OCI-LY1 (cell line): ENCODE data around the gene REL.

ENCODE experiments used
- H2AFZ ChIP-seq: fragments of 200-600 bp; sonication (generic), shearing (Covaris generic); 2 replicates; pipeline ENCODE4 v1.6.0; 2014; ENCODE audit warnings: antibody characterized with exemption, mild to moderate bottlenecking, low read length
- H3F3A ChIP-seq: fragments of 200-600 bp; sonication (generic), shearing (Covaris generic); 2 replicates; pipeline ENCODE4 v1.6.0; 2014; ENCODE audit warnings: mild to moderate bottlenecking, antibody characterized with exemption, low read length, moderate library complexity; ENCODE audit not compliant: insufficient read depth
- H3K27ac ChIP-seq: fragments of 200-600 bp; sonication (generic); 2 replicates; pipeline ENCODE4 v1.5.1; 2014; ENCODE audit warnings: low read length, mixed run types, mild to moderate bottlenecking, low read depth; ENCODE audit not compliant: poor library complexity, severe bottlenecking
- H3K27me3 ChIP-seq: fragments of 200-600 bp; sonication (generic); 2 replicates; pipeline ENCODE4 v1.6.0; 2014; ENCODE audit warnings: antibody characterized with exemption, mild to moderate bottlenecking, low read length, moderate library complexity; ENCODE audit not compliant: insufficient read depth
- H3K36me3 ChIP-seq: fragments of 200-600 bp; sonication (generic); 2 replicates; pipeline ENCODE4 v1.6.1; 2014; ENCODE audit warnings: mild to moderate bottlenecking, antibody characterized with exemption, low read length, moderate library complexity, mixed read lengths; ENCODE audit not compliant: insufficient read depth
- H3K4me1 ChIP-seq: fragments of 200-600 bp; sonication (generic); 2 replicates; pipeline ENCODE4 v1.5.1; 2014; ENCODE audit warnings: mild to moderate bottlenecking, low read length, moderate library complexity; ENCODE audit not compliant: insufficient read depth, severe bottlenecking
- H3K4me2 ChIP-seq: fragments of 200-600 bp; sonication (generic), shearing (Covaris generic); 2 replicates; pipeline ENCODE4 v1.6.1; 2014; ENCODE audit warnings: low read length
- H3K4me3 ChIP-seq: fragments of 200-600 bp; sonication (generic); 2 replicates; pipeline ENCODE4 v1.5.1; 2014; ENCODE audit warnings: low read length, low read depth, mild to moderate bottlenecking, mixed read lengths; ENCODE audit not compliant: poor library complexity, severe bottlenecking
- H3K79me2 ChIP-seq: fragments of 200-600 bp; shearing (Covaris generic); 2 replicates; pipeline ENCODE4 v1.6.1; 2016; ENCODE audit warnings: mixed run types, low read length, mixed read lengths; ENCODE audit not compliant: insufficient read depth
- H3K9ac ChIP-seq: fragments of 200-600 bp; sonication (generic), shearing (Covaris generic); 2 replicates; pipeline ENCODE4 v1.6.1; 2014; ENCODE audit warnings: mild to moderate bottlenecking, low read length, mixed read lengths
- H3K9me2 ChIP-seq: fragments of 200-600 bp; sonication (generic), shearing (Covaris generic); 2 replicates; pipeline ENCODE4 v1.6.1; 2014; ENCODE audit warnings: low read depth, mild to moderate bottlenecking, low read length, mixed read lengths
- H3K9me3 ChIP-seq: fragments of 200-600 bp; shearing (Covaris generic); 2 replicates; pipeline ENCODE4 v1.6.1; 2014; ENCODE audit warnings: low read length, mixed read lengths
- H4K20me1 ChIP-seq: fragments of 200-600 bp; sonication (generic), shearing (Covaris generic); 2 replicates; pipeline ENCODE4 v1.6.0; 2016; ENCODE audit warnings: mild to moderate bottlenecking, low read length; ENCODE audit not compliant: insufficient read depth
- CTCF ChIP-seq: fragments of 200-600 bp; sonication (generic), shearing (Covaris generic); IDR thresholded peaks from 2 replicates; pipeline ENCODE4 v1.5.1; 2017; ENCODE audit warnings: mild to moderate bottlenecking, antibody characterized with exemption, low read length, moderate library complexity, mixed read lengths
- EZH2 ChIP-seq: fragments of 200-600 bp; sonication (generic), shearing (Covaris generic); IDR thresholded peaks from 2 replicates; pipeline ENCODE4 v1.8.0; 2017; ENCODE audit warnings: borderline replicate concordance, mixed run types, mild to moderate bottlenecking, antibody characterized with exemption, low read length, moderate library complexity, mixed read lengths

The REL gene

DNA sequence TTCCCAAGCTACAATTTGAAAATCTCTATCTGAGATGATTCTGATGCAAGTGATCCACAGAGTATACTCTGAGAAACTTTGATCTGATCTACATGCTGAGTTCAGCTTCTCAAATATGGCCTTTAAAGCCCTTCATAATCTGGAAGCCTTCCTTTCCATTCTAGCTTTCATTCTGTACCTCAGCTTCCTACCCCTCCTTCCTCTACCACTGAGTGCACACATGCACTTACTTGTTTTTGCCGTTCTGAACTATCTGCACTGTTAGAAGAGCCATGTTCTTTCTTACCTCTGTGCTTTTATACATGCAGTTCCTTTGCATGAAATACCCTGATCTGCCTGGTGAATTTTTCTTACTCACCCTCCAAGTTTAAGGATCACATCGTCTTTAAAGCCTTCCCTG lies 25.0 kb downstream of the REL start:
- Histone ChIP-seq H3K9me2 (no peaks in the 10 kb centered on the region), H3K4me1 (no peaks in the 10 kb centered on the region), H3K9me3 (no peaks in the 10 kb centered on the region), H3K9ac (no peak overlapping the region), H3K27ac (no peak overlapping the region), H3K4me3 (no peak overlapping the region), H4K20me1 (0 out of 2 replicates have a peak, but pooled peaks cover 3% of the 10 kb centered on the region), H3K4me2 (no peak overlapping the region), H3F3A (peaks cover 14% of the 10 kb centered on the region; the same call in 1 of the 2 replicates), H3K27me3 (no peaks in the 10 kb centered on the region), H3K36me3 (peaks cover 97% of the 10 kb centered on the region), H3K79me2 (peaks cover 22% of the 10 kb centered on the region), H2AFZ (no peak overlapping the region)
- TF ChIP-seq CTCF (no peak), EZH2 (no peak)

DNA sequence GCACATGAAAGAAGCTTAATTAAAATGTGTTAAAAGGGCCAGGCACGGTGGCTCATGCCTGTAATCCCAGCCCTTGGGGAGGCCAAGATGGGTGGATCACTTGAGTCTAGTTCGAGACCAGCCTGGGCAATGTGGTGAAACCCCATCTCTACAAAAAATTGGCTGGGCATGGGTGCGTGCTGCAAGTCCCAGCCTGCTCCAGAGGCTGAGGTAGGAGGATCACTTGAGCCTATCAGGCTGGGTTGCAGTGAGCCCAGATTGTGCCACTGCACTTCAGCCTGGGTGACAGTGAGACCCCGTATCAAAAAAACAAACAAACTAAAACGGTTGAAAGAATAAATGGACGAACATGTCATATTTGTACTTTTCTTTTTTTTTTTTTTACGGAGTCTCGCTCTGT lies 26.0 kb downstream of the REL start:
- no peak overlapping the region for H3K4me3 ChIP-seq
- peaks cover 97% of the 10 kb centered on the region for H3K36me3 ChIP-seq
- H3K9me3 ChIP-seq = no peaks in the 10 kb centered on the region
- peaks cover 18% of the 10 kb centered on the region for H3F3A ChIP-seq
- H3K79me2 ChIP-seq = peaks cover 17% of the 10 kb centered on the region
- no peaks in the 10 kb centered on the region for H3K27me3 ChIP-seq
- H3K4me1 ChIP-seq = no peaks in the 10 kb centered on the region
- no peak overlapping the region for H3K9ac ChIP-seq
- no peak overlapping the region for H3K4me2 ChIP-seq
- H3K9me2 ChIP-seq = no peaks in the 10 kb centered on the region
- no peak for TF ChIP-seq EZH2
- TF ChIP-seq CTCF = no peak
- H3K27ac ChIP-seq = no peak overlapping the region
- H4K20me1 ChIP-seq = 0 out of 2 replicates have a peak, but pooled peaks cover 3% of the 10 kb centered on the region
- no peak overlapping the region for H2AFZ ChIP-seq

- Histone ChIP-seq H3K4me3 (no peak overlapping the region), H3K79me2 (peaks cover 3% of the 10 kb centered on the region), H3K9ac (no peak overlapping the region), H3K9me3 (peaks cover 2% of the 10 kb centered on the region; the same call in 1 of the 2 replicates), H3K36me3 (peaks cover 83% of the 10 kb centered on the region), H3F3A (0 out of 2 replicates have a peak, but pooled peaks cover 1% of the 10 kb centered on the region), H3K27ac (no peak overlapping the region), H3K9me2 (no peaks in the 10 kb centered on the region), H4K20me1 (no peaks in the 10 kb centered on the region; the same call in 1 of the 2 replicates), H3K4me1 (no peaks in the 10 kb centered on the region), H2AFZ (no peak overlapping the region), H3K27me3 (no peaks in the 10 kb centered on the region), H3K4me2 (no peak overlapping the region)
- TF ChIP-seq EZH2 (no peak), CTCF (no peak)
Measured at GRCh38 chr2:60925994-60926740, 44.8 kb downstream of the REL start.
